CD4-positive, alpha-beta T cell (primary cell): ENCODE results near the gene TM4SF18. TPM values are rescaled to one million over a fixed set of nuclear protein-coding genes. Genes with fewer than 3 reads are reported as not detected.

Experiments used
- ATAC-seq: fragments of 200-7000 bp; cut with Tn5 transposase; one replicate; pipeline ENCODE4 v1.10.0; 2022; ENCODE audit warnings: mild to moderate bottlenecking; ENCODE audit not compliant: poor library complexity
- CTCF ChIA-PET: fragments of 350-600 bp; sonication (Branson Sonifier 250); formaldehyde crosslinking; loops from one replicate; lab custom pipeline; 2021; ENCODE audit warnings: antibody characterized with exemption, inconsistent platforms; lab: Charles Lee
- POLR2A ChIA-PET: fragments of 350-600 bp; sonication (Branson Sonifier 250); formaldehyde crosslinking; loops from one replicate; lab custom pipeline; 2021; ENCODE audit warnings: antibody characterized with exemption, inconsistent platforms; lab: Charles Lee
- DNase-seq, 14 experiments: peaks; one replicate each; pipeline ENCODE4 v3.0.0-alpha.2; 2013 to 2020; ENCODE audit warnings: mixed read lengths in 2 of 14
- H3K27ac ChIP-seq, 2 donors: one replicate each; pipeline versions ENCODE4 v1.5.1 to v1.7.0; 2013; ENCODE audit warnings: low read length in 2 of 2, low read depth in 1 of 2, mild to moderate bottlenecking in 1 of 2
- H3K27me3 ChIP-seq, 2 experiments: 1 replicate in 1 of 2; 2 replicates in 1 of 2; pipeline versions ENCODE4 v1.6.1 to v1.7.0; 2013; ENCODE audit warnings: low read length in 2 of 2, control low read depth in 1 of 2, mild to moderate bottlenecking in 1 of 2, moderate library complexity in 1 of 2; ENCODE audit not compliant: insufficient read depth in 2 of 2, control insufficient read depth in 1 of 2
- H3K36me3 ChIP-seq: one replicate; pipeline ENCODE4 v1.6.1; 2013; ENCODE audit warnings: low read length, control low read depth; ENCODE audit not compliant: insufficient read depth
- H3K4me1 ChIP-seq: one replicate; pipeline ENCODE4 v1.6.1; 2013; ENCODE audit warnings: low read length, control low read depth; ENCODE audit not compliant: insufficient read depth
- H3K4me3 ChIP-seq: one replicate; pipeline ENCODE4 v1.5.1; 2013; ENCODE audit warnings: mild to moderate bottlenecking, low read length, moderate library complexity
- H3K9me3 ChIP-seq, 2 experiments: 1 replicate in 1 of 2; 2 replicates in 1 of 2; pipeline versions ENCODE4 v1.6.1 to v1.7.0; 2013; ENCODE audit warnings: low read length in 2 of 2, mild to moderate bottlenecking in 2 of 2, control low read depth in 1 of 2, moderate library complexity in 1 of 2; ENCODE audit not compliant: control insufficient read depth in 1 of 2, insufficient read depth in 1 of 2
- H3K27ac Mint-ChIP-seq: one replicate; pipeline ENCODE4 v1.8.0; 2020; ENCODE audit warnings: mixed read lengths
- H3K27me3 Mint-ChIP-seq: one replicate; pipeline ENCODE4 v1.8.0; 2021; ENCODE audit warnings: mixed read lengths
- H3K36me3 Mint-ChIP-seq: one replicate; pipeline ENCODE4 v1.8.0; 2021; ENCODE audit warnings: low read depth, mixed read lengths
- H3K4me1 Mint-ChIP-seq: one replicate; pipeline ENCODE4 v1.8.0; 2021; ENCODE audit warnings: low read depth, mixed read lengths
- H3K4me3 Mint-ChIP-seq: one replicate; pipeline ENCODE4 v1.8.0; 2020; ENCODE audit warnings: mild to moderate bottlenecking, mixed read lengths
- H3K9me3 Mint-ChIP-seq: one replicate; pipeline ENCODE4 v1.8.0; 2020; ENCODE audit warnings: mixed read lengths
- CTCF ChIP-seq: fragments of 200-600 bp; IDR thresholded peaks from one replicate; pipeline ENCODE4 v1.8.0; 2022; ENCODE audit warnings: antibody characterized with exemption, mild to moderate bottlenecking
- intact Hi-C, 2 experiments: fragments of 100-400 bp; cut with DNase I in 1 of 2; cut with micrococcal nuclease in 1 of 2; formaldehyde crosslinking; loops; one replicate each; pipeline versions ENCODE4 v1.15.1 to v1.9.0; 2023 to 2025; cut with DNase I, micrococcal nuclease
- total RNA-seq, 174 experiments: library from RNA in 2 of 174; stranded (reverse) in 2 of 174; gene quantifications; one replicate each; pipeline ENCODE4 v1.2.3 and lab custom pipeline; 2021 to 2026

TM4SF18 gene
- total RNA-seq, 2 experiments from 2014 or later, result not detected

DNA sequence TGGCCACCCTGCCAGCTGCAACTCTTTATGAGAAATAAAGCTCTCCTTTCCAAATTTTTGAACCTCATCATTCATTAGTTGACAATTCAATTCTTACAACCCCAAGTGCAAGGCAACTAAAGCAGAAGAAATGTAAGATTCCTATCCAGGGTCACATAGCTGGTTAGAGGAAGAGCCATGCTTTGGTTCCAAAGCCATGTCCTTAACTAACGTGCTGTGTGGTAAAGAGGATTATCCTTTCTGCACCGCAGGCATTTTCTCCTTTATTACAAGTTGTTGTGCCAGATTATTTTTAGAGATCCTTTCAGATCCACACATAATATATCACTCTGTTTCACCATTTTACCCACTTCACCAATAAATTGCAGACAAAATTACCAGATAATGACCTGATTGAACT lies 36.5 kb downstream of the TM4SF18 start:
- ATAC-seq, result no peak
- CTCF ChIA-PET, result no interaction called here

GRCh38 chr3:149292666-149293065 lies 40.8 kb downstream of the TM4SF18 start:
- H3K4me1 ChIP-seq, result no peaks in the 10 kb centered on the region
- H3K27me3 Mint-ChIP-seq, result no peaks in the 10 kb centered on the region
- DNase-seq (no peak), ATAC-seq (no peak)
- TF ChIP-seq CTCF, result no peak
- no peak overlapping the region for H3K4me3 ChIP-seq
- no peak overlapping the region for H3K4me3 Mint-ChIP-seq
- no peaks in the 10 kb centered on the region for H3K4me1 Mint-ChIP-seq
- no peaks in the 10 kb centered on the region for H3K9me3 ChIP-seq
- ChIA-PET CTCF (no interaction called here), POLR2A (interaction anchor here (1.1 kb wide), 1 partner anchor 221 kb away, joined by 3 read pairs; no protein-coding TSS in a partner anchor)
- intact Hi-C loops, result no loop called here
- H3K9me3 Mint-ChIP-seq, result no peaks in the 10 kb centered on the region
- no peak overlapping the region for H3K27ac ChIP-seq
- no peaks in the 10 kb centered on the region for H3K36me3 ChIP-seq
- no peak overlapping the region for H3K27ac Mint-ChIP-seq
- no peaks in the 10 kb centered on the region for H3K27me3 ChIP-seq
- H3K36me3 Mint-ChIP-seq, result no peaks in the 10 kb centered on the region

More for the DNA sequence above, 36.5 kb downstream of the TM4SF18 start:
- H3K4me1 Mint-ChIP-seq, result no peaks in the 10 kb centered on the region
- DNase-seq, result no peak
- no peak overlapping the region for H3K27ac ChIP-seq
- no peak overlapping the region for H3K27ac Mint-ChIP-seq
- TF ChIP-seq CTCF, result no peak
- H3K36me3 Mint-ChIP-seq, result no peaks in the 10 kb centered on the region
- H3K4me3 ChIP-seq, result no peak overlapping the region
- H3K4me1 ChIP-seq, result no peaks in the 10 kb centered on the region
- no peaks in the 10 kb centered on the region for H3K36me3 ChIP-seq
- no peak overlapping the region for H3K4me3 Mint-ChIP-seq
- H3K9me3 ChIP-seq, result no peaks in the 10 kb centered on the region
- POLR2A ChIA-PET, result no interaction called here
- intact Hi-C loops, result no loop called here
- H3K27me3 Mint-ChIP-seq, result no peaks in the 10 kb centered on the region
- no peaks in the 10 kb centered on the region for H3K9me3 Mint-ChIP-seq
- H3K27me3 ChIP-seq, result no peaks in the 10 kb centered on the region

GRCh38 chr3:149291178-149291577 lies 42.3 kb downstream of the TM4SF18 start:
- Mint-ChIP-seq H3K4me3 (no peak overlapping the region), H3K4me1 (no peaks in the 10 kb centered on the region), H3K36me3 (no peaks in the 10 kb centered on the region), H3K9me3 (no peaks in the 10 kb centered on the region), H3K27me3 (no peaks in the 10 kb centered on the region), H3K27ac (no peak overlapping the region)
- Histone ChIP-seq H3K36me3 (no peaks in the 10 kb centered on the region), H3K27me3 (no peaks in the 10 kb centered on the region), H3K4me3 (no peak overlapping the region), H3K9me3 (no peaks in the 10 kb centered on the region), H3K27ac (no peak overlapping the region), H3K4me1 (no peaks in the 10 kb centered on the region)
- peak in 3 of 14 experiments; percentile 20 to 26 (median 25) for DNase-seq
- ChIA-PET CTCF (no interaction called here), POLR2A (no interaction called here)
- no peak for ATAC-seq
- intact Hi-C loops, result no loop called here
- no peak for TF ChIP-seq CTCF
